K562 (cell line): ENCODE measurements around the gene SRPK2. TPM values are rescaled to one million over a fixed set of nuclear protein-coding genes. Genes with fewer than 3 reads are reported as not detected.
"Not testable (repeated sequence)": the region's sequence is repeated elsewhere in the genome, so short reads cannot be mapped to it uniquely, and the experiment has no call there.

Experiments
- ATAC-seq: fragments of 200-7000 bp; cut with Tn5 transposase; 3 replicates; pipeline ENCODE4 v1.9.1; 2020; ENCODE audit warnings: moderate library complexity
- BruUV-seq: library from RNA; stranded (reverse); fragments of 400-500 nt; replicated peaks from 2 replicates; lab custom pipeline; 2021; lab: Mats Ljungman, UMichigan
- CTCF ChIA-PET: fragments of 300-600 bp; formaldehyde crosslinking; extraction: SDS; loops from one replicate; lab custom pipeline; 2021; ENCODE audit warnings: low intra/inter-chr PET ratio; lab: Yijun Ruan, JAX
- POLR2A ChIA-PET: fragments of 300-600, 350-650 bp; sonication (Branson Sonifier 250); formaldehyde crosslinking; extraction: SDS; loops from one replicate; lab custom pipeline; 2021; ENCODE audit warnings: antibody characterized with exemption, inconsistent platforms; lab: Yijun Ruan, JAX
- DNase-seq, 4 experiments: peaks; one replicate each; pipeline versions ENCODE4 v3.0.0 to v3.0.0-alpha.2; 2011 to 2018; ENCODE audit warnings: low spot score in 3 of 4, mixed read lengths in 3 of 4; ENCODE audit errors: extremely low read depth in 1 of 4
- FAIRE-seq: peaks from 2 replicates; lab custom pipeline; 2011; peaks lifted over from hg19 to GRCh38; lab: Jason Lieb, UNC
- H2AFZ ChIP-seq: 2 replicates; pipeline ENCODE4 v1.6.0; 2011; ENCODE audit warnings: low read depth, low read length, control low read depth, inconsistent platforms
- H3K27ac ChIP-seq: fragments of 200-600 bp; 3 replicates; pipeline ENCODE4 v1.8.0; 2011; ENCODE audit warnings: low read depth, mild to moderate bottlenecking, control low read depth, inconsistent platforms, low read length, moderate library complexity, mixed read lengths; ENCODE audit errors: extremely low read depth
- H3K27me3 ChIP-seq, 2 experiments: fragments of 300-600 bp in 1 of 2; 2 replicates in 1 of 2; 3 replicates in 1 of 2; pipeline versions ENCODE4 v1.6.0 to v1.8.0; 2011; ENCODE audit warnings: inconsistent platforms in 2 of 2, low read length in 2 of 2, mild to moderate bottlenecking in 1 of 2, mixed read lengths in 1 of 2, moderate library complexity in 1 of 2; ENCODE audit not compliant: control insufficient read depth in 2 of 2, insufficient read depth in 2 of 2
- H3K36me3 ChIP-seq: fragments of 300-600 bp; 3 replicates; pipeline ENCODE4 v1.8.0; 2011; ENCODE audit warnings: mild to moderate bottlenecking, low read length, inconsistent platforms; ENCODE audit not compliant: control insufficient read depth, insufficient read depth
- H3K4me1 ChIP-seq, 2 experiments: fragments of 200-600 bp in 1 of 2; replicated peaks in 1 of 2; 2 replicates in 1 of 2; 3 replicates in 1 of 2; pipeline versions ENCODE4 v1.5.1 to v1.8.0; 2011; ENCODE audit warnings: inconsistent platforms in 2 of 2, low read length in 2 of 2, mild to moderate bottlenecking in 1 of 2, mixed read lengths in 1 of 2, moderate library complexity in 1 of 2; ENCODE audit not compliant: control insufficient read depth in 2 of 2, insufficient read depth in 2 of 2
- H3K4me2 ChIP-seq: 2 replicates; pipeline ENCODE4 v1.6.1; 2011; ENCODE audit warnings: low read length, control low read depth, inconsistent platforms, mixed read lengths; ENCODE audit not compliant: insufficient read depth
- H3K4me3 ChIP-seq: fragments of 200-600 bp; sonication (generic), shearing (Covaris generic); 2 replicates; pipeline ENCODE4 v1.5.1; 2016; ENCODE audit warnings: control low read depth, inconsistent platforms
- H3K79me2 ChIP-seq: fragments of 200-600 bp; 3 replicates; pipeline ENCODE4 v1.8.0; 2011; ENCODE audit warnings: low read length, inconsistent platforms; ENCODE audit not compliant: control insufficient read depth, insufficient read depth
- H3K9ac ChIP-seq, 2 experiments: 2 replicates each; pipeline versions ENCODE4 v1.6.0 to v1.6.1; 2011; ENCODE audit warnings: low read depth in 2 of 2, low read length in 2 of 2, control low read depth in 1 of 2, inconsistent platforms in 1 of 2, mild to moderate bottlenecking in 1 of 2, mixed read lengths in 1 of 2; ENCODE audit not compliant: insufficient read depth in 1 of 2
- H3K9me1 ChIP-seq: one replicate; pipeline ENCODE4 v1.6.0; 2011; ENCODE audit warnings: inconsistent platforms, mild to moderate bottlenecking, low read length, moderate library complexity; ENCODE audit not compliant: control insufficient read depth, insufficient read depth
- H3K9me3 ChIP-seq: replicated peaks from 2 replicates; pipeline ENCODE4 v1.5.1; 2011; ENCODE audit warnings: low read depth, low read length, inconsistent platforms; ENCODE audit not compliant: control insufficient read depth, insufficient read depth
- H4K20me1 ChIP-seq: replicated peaks from 2 replicates; pipeline ENCODE4 v1.6.1; 2011; ENCODE audit warnings: low read length, inconsistent platforms, mixed read lengths; ENCODE audit not compliant: control insufficient read depth, insufficient read depth
- AFF1 ChIP-seq, 2 experiments: fragments of 450-650 bp; IDR thresholded peaks; 2 replicates each; pipeline ENCODE4 v1.6.1; 2018; ENCODE audit warnings: mild to moderate bottlenecking in 2 of 2, low read depth in 1 of 2; ENCODE audit not compliant: partially characterized antibody in 2 of 2
- BCOR ChIP-seq: fragments of 450-650 bp; IDR thresholded peaks from 2 replicates; pipeline ENCODE4 v1.6.1; 2016
- GTF2A2 ChIP-seq: IDR thresholded peaks from 2 replicates; pipeline ENCODE4 v1.6.1; 2016; ENCODE audit warnings: mild to moderate bottlenecking, missing genetic modification characterization, missing compliant biosample characterization
- HDAC2 ChIP-seq: fragments of 450-650 bp; IDR thresholded peaks from 2 replicates; pipeline ENCODE4 v1.6.1; 2016; ENCODE audit warnings: mild to moderate bottlenecking
- HLTF ChIP-seq: fragments of 450-650 bp; IDR thresholded peaks from 2 replicates; pipeline ENCODE4 v1.6.1; 2016
- KDM1A ChIP-seq, 2 experiments: fragments of 450-650 bp; IDR thresholded peaks; 2 replicates each; pipeline ENCODE4 v1.6.1; 2016; ENCODE audit warnings: mild to moderate bottlenecking in 2 of 2
- TRIM24 ChIP-seq, 2 experiments: fragments of 450-650 bp; IDR thresholded peaks; 2 replicates each; pipeline ENCODE4 v1.6.1; 2016
- TRIM28 ChIP-seq: fragments of 450-650 bp; IDR thresholded peaks from 2 replicates; pipeline ENCODE4 v1.6.1; 2017
- ZNF146 ChIP-seq: IDR thresholded peaks from one replicate; pipeline ENCODE4 v1.6.1; 2018; ENCODE audit warnings: missing compliant biosample characterization; ENCODE audit not compliant: unreplicated experiment
- WGBS: fragments of 100-300 bp; shearing (Covaris generic); methylation state at CpG from one replicate; pipeline ENCODE4 v1.1.6; 2016; ENCODE audit warnings: low coverage, mixed read lengths; ENCODE audit not compliant: insufficient coverage; ENCODE audit errors: missing lambda C conversion rate; 5-methylcytosine and 5-hydroxymethylcytosine counted together
- in situ Hi-C: fragments of 300-500 bp; cut with MboI; formaldehyde crosslinking; loops from 4 replicates; pipeline ENCODE4 v1.15.0; 2018; ENCODE audit warnings: inconsistent platforms, mixed read lengths
- intact Hi-C: fragments of 100-400 bp; cut with micrococcal nuclease; formaldehyde crosslinking; loops from 2 replicates; pipeline ENCODE4 v1.14.2; 2022
- polyA plus RNA-seq, 8 experiments: library from polyadenylated mRNA; depleted of rRNA in 4 of 8; stranded (reverse) in 5 of 8; unstranded in 3 of 8; fragments of >200 nt; fragmentation: Nextera tagmentation in 2 of 8; fragmentation: Illumina TruSeq in 1 of 8; extraction: Ambion mirVana in 2 of 8; extraction: Trizol in 1 of 8; gene quantifications; 2 replicates each; pipeline versions ENCODE4 v1.2.1 to v1.2.3, GENCODE V29; 2011 to 2014; ENCODE audit warnings: inconsistent platforms in 1 of 8, missing spikeins in 1 of 8
- total RNA-seq, 7 experiments: library from RNA; depleted of rRNA in 6 of 7; stranded (reverse); fragments of >200 nt in 6 of 7; fragmentation: Illumina TruSeq in 2 of 7; extraction: Trizol in 2 of 7; gene quantifications; 2 replicates each; pipeline versions ENCODE4 v1.2.1 to v1.2.3, GENCODE V29; 2011 to 2021; ENCODE audit warnings: low replicate concordance in 1 of 7

SRPK2 gene
- total and polyA plus RNA-seq, 9 of the 15 experiments (the other 6 are each of a cell fraction or from before 2014, with no cell fraction given): 21.5 to 44.7 (median 33.3) TPM

DNA sequence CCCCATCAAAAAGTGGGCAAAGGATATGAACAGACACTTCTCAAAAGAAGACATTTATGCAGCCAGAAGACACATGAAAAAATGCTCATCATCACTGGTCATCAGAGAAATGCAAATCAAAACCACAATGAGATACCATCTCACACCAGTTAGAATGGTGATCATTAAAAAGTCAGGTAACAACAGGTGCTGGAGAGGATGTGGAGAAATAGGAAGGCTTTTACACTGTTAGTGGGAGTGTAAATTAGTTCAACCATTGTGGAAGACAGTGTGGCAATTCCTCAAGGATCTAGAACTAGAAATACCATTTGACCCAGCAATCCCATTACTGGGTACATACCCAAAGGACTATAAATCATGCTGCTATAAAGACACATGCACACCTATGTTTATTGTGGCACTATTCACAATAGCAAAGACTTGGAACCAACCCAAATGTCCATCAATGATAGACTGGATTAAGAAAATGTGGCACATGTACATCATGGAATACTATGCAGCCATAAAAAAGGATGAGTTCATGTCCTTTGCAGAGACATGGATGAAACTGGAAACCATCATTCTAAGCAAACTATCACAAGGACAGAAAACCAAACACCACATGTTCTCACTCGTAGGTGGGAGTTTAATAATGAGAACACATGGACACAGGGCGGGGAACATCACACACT, 128.4 kb downstream of the SRPK2 start:
- H3K4me2 ChIP-seq, FAIRE-seq, H4K20me1 ChIP-seq, CTCF ChIA-PET, in situ Hi-C loops, H3K36me3 ChIP-seq, H3K27ac ChIP-seq, H3K27me3 ChIP-seq, H3K9me1 ChIP-seq, H3K4me3 ChIP-seq, H3K9ac ChIP-seq, H2AFZ ChIP-seq, ATAC-seq, BruUV-seq, POLR2A ChIA-PET, H3K9me3 ChIP-seq, DNase-seq: not testable (repeated sequence)
- WGBS: 97% methylated on average over 2 of the region's 2 CpGs
- Histone ChIP-seq H3K4me1 (peaks cover 3 to 22% of the 10 kb centered on the region in 2 experiments; a peak in 3 of 5 replicates), H3K79me2 (peaks cover 30% of the 10 kb centered on the region)
- TF ChIP-seq GTF2A2 (0 out of 2 replicates have a peak, but pooled peaks have one; percentile 32), HDAC2 (peak; percentile 21; the same call in 1 of the 2 replicates), TRIM24 (IDR thresholded peaks at IDR 0.05) (peak in 1 of 2 experiments; percentile 11; a peak in 1 of 4 replicates), HLTF (peak; percentile 65; the same call in 1 of the 2 replicates), ZNF146 (CRISPR knock-in tag) (peak; percentile 69), KDM1A (IDR thresholded peaks at IDR 0.05) (0 out of 4 replicates have a peak, but pooled peaks of 1 of the 2 experiments have one; percentile 59), BCOR (peak; percentile 86), AFF1 (IDR thresholded peaks at IDR 0.05; ENCODE audit: low read depth in 1 of 2, partially characterized antibody in 2 of 2) (peak in 1 of 2 experiments; percentile 61), TRIM28 (peak; percentile 38; the same call in 1 of the 2 replicates)
- intact Hi-C loops: loop anchor here (10.0 kb wide), 1 partner anchor 334 kb away; no protein-coding TSS in a partner anchor
